GM04504 (cell line): Measurements from ENCODE around the gene JAG2.

Experiments used
- DNase-seq: peaks from one replicate; pipeline ENCODE4 v3.0.0-alpha.2; 2012; ENCODE audit warnings: low read depth

The JAG2 gene

DNA sequence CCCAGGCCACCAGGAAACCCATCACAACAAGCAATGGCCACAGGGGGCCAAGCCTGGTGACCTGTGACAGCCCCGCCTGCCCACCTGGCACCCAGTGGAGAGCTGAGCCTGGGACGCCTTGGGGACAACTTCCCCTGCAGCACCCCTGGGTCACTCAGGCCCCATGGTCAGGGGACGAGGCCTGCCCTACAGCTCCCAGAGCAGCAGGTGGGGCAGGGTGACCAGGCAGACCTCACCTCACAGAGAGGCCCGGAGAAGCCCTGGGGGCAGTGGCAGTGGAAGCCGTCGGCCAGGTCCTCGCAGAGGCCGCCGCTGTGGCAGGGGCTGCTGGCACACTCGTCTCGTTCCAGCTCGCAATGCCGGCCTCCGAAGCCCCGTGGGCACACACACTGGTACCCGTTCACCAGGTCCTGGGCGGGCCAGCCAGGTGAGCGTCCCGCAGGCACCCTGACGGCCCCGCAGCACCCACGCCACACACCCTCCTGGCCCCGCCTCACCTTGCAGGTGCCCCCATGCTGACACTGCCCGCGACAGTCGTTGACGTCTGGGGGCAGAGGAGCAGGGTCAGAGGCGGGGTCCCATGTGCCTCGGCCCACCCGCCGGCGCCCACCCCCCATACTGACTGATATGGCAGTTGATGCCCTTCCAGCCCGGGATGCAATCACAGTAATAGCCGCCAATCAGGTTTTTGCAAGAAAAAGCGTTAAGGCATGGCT lies 18.1 kb downstream of the JAG2 start:
- DNase-seq = no peak

GRCh38 chr14:105150026-105150367 lies 18.6 kb downstream of the JAG2 start:
- DNase-seq = no peak

GRCh38 chr14:105149146-105149781 lies 19.3 kb downstream of the JAG2 start:
- DNase-seq = no peak

- DNase-seq = no peak
Observed at GRCh38 chr14:105148604-105149145, 19.9 kb downstream of the JAG2 start.

GRCh38 chr14:105147671-105148603 lies 20.6 kb downstream of the JAG2 start:
- DNase-seq = no peak

DNA sequence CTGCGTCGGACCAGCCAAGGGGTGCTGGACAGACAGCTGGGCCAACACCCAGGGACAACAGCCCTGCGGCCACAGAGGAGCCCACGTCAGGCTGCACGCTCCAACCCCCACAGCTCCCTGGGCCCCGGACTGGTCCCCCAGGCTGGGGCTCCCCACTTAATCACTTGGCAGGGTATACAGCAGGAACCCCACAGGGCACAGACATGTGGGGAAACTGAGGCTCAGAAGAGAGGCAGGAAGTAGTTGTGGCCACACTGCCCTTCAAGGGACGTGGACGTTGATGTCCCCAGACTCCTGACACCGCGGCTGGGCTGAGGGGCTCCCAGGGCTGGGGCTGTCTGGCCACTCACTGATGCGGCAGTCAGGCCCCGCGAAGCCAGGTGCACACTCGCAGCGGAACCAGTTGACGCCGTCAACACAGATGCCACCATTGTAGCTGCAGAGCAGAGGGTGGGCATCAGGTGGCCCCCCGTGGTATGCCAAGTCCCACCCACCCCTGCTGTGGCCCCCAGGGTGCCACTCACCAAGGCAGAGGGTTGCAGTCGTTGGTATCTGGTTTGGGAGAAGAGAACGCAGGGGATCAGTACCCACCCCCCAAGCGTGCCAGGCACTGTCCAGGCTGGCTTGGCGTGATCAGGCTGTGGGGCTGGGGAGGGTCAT lies 21.5 kb downstream of the JAG2 start:
- no peak for DNase-seq

DNA sequence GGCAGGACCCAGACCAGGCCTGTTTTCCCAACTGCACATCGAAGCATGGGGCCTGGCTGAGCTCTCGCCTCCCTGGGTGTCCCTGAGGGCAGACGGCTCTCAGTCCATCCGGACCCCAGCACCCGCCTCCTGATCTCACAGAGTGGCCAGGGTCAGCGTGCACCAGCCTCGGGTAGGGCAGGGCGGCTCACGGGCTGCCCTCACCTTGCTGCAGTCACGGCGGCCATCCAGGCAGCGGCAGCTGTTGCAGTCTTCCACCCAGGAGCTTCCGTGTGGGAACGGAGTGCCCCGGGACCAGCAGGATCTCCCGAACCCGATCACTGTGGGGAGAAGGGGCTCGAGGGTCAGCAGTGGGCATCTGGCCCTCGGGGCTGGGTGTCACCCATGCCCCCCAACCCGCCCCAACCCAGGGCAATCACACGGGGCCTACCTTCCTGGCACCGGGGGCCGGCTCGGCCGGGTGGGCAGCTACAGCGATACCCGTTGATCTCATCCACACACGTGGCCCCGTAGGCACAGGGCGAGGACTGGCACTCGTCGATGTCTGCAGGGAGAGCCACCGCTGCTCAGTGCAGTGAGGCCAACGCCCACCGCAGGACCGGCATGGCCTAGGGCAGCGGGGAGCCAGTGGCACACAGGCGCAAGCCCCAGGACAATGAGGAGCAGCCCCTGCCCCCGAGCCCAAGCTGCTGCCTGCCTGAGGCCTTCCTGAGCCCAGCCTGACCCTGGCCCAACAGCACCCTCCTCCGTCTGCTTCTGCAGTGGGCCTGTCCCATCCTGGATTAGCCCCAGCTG lies 22.2 kb downstream of the JAG2 start:
- no peak for DNase-seq

- no peak for DNase-seq
Observed at GRCh38 chr14:105145381-105146180, 23.0 kb downstream of the JAG2 start.

- no peak for DNase-seq
Observed at GRCh38 chr14:105144666-105145380, 23.8 kb downstream of the JAG2 start.

DNA sequence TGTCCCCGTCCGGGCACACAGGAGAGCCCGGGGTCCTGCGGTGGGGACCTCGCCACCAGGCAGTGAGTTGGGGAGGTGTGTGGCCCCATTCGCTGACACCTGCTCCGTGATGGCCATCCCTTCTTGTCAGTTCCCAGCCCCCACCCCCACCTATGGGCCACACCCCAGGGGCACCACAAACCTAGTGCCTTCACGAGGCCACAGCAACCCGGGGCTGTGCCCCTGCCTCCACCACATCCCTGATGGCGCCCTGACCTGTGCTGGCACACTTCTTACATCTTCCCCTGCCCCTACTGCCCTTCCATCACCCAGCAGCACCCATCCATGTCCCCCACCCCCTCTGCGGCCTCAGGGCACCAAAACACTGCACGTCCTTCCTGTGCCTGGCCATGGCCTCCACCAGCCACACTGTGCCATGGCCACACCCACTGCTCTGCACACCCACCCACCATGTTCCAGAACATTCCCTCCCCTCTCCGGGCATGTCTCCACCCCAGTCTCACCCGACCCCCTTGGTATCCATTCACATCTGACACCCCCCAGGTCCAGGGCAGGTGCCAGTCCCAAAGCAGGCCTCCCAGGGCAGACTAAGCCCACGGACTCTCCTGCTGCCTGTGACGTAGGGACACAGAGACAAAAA lies 24.4 kb downstream of the JAG2 start:
- no peak for DNase-seq

DNA sequence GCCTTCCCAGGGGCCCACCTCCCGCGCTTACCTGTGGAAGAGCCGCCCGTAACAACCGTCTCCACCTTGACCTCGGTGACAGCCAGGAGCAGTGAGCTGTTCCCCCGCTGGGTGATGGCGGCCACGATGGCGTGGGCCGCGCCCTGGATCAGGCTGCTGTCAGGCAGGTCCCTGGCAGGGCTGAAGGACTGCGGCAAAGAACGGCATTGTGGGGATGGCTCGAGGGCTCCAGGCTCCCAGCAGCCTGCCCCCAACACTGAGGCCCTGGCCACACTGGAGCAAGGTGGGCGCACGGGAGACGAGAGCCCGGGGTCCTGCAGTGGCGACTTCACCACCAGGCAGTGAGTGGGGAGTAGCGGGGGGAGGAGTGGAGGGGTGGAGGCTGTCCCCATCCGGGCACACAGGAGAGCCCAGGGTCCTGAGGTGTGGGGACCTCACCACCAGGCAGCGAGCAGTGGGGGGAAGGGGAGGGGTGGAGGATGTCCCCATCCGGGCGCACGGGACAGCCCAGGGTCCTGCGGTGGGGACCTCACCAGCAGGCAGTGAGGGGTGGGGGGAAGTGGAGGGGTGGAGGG lies 25.0 kb downstream of the JAG2 start:
- DNase-seq = no peak

- DNase-seq = no peak
Observed at GRCh38 chr14:105142651-105143450, 25.7 kb downstream of the JAG2 start.

- no peak for DNase-seq
Observed at GRCh38 chr14:105141486-105142281, 26.9 kb downstream of the JAG2 start.

DNA sequence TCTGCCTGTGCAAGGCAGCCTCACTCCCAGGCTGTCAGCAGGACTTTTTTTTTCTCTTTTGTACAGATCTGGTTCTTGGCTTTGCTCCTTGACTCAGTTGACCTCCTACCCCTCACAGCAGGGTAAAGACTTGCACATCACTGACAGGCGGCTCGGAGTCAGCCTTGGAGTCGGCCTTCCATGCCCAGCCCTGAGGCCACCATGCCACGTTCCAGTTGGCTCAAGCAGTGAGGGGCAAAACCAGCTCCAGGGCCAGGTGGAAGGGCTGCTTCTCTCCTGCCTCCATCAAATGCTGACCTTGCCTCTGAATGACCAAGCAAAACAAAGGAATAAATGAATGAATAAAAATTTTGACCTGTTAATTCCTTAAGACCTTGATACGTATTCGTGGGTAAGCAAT lies 27.6 kb downstream of the JAG2 start:
- no peak for DNase-seq

DNA sequence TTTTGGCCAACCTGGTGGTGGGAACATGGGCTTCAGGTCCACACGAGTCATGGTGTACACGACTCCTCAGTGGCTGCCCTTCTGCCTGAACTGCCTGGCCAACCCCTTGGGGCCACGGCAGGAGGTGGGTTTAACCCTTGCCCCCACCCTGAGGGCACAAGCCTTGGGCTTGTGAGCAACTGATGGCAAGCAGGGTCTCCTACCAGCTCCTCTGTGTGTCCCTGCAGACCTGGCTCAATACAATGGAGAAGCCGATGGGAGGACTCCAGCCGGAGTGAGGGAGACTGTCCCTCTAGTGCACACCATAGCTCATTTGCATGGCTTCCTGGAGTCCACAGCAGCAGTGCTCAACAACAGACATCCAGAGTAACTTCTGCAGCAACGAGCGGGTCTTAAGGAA lies 28.0 kb downstream of the JAG2 start:
- DNase-seq = no peak

DNA sequence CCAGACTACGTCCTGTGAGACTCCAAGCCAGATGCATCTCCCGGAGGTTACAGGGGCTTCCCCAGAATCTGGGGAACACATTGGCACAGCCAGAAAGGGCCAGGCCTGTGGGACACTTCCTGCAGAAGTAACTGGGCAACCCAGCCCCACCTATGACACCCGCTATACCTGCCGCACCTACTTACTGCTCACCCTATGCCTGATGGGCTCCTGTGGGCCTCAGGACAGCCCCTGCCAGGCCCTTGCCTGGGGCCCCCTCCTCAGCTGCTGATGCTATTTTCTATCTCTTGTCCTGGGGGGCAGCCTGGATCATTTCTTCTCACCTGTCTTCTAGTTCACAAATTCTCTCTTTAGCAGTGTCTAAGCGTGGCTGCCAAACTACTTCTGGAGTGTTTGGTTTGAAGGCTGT lies 28.7 kb downstream of the JAG2 start:
- DNase-seq = no peak

DNA sequence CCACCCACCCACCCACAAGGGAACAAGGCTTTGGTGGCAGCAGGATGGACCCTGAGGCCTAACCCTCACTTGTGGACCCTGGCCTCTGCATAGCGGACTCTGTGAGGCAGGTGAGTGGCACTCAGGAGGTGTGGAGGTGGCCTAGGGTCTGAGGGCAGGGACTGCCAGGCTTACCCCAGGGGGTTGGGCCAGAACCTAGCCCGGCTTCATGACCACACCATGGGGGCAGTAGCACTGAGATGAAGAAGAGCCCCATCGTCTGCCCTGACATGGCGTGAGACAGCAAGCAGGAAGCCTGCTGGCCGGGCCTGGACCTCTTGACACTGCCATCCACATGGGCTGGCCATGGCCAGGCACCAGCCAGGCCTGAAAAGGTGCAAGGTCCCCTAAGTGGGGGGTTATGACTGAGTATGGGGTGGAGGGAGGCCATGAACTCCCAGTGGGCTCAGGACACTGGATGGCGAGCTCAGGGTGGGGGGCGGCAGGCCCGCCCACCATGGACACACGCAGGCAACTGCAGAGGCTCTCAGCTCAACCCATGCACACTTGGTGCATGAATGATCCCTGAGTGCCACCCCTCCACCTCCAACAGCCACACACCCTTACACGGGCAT lies 29.3 kb downstream of the JAG2 start:
- DNase-seq = no peak
